ENCODE data around the gene PIK3R5.
"Not testable (repeated sequence)": the region's sequence is repeated elsewhere in the genome, so short reads cannot be mapped to it uniquely, and the experiment has no call there.

Gene PIK3R5

DNA sequence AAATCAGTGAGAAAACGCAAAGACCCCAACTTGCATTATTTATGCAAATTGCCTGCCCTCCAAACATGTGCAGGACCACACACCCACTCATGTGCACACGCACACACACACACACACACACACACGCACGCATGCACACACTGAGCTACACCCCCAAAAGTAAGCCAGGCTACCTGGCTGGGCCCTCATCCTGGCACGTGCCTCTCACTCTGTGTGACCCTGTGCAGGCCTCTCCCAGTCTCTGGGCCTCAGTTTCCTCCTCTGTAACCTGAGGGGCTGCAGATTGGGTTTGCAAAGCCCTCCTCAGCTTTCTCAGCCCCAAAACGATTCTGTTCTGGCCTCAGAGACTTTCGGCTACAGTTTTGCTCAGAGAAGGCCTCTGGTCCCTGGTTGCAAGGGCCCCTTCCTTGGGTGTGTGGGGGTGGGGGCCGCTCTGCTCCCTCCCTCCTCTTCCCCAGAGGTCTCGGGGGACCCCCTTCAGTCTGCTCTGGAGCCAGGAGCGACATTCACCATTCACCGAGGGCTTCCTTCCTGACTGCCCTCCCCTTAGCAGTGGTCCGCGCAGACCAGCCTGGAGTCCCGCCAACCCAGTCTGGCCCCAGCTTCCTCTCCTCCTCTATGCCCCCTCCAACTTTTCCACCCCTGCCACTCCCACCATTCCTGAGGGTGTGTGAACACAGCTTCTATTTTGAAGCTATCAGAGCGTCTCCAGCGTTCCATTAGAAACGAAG, 92.6 kb downstream of the PIK3R5 start:
- DNase-seq = no peak

DNA sequence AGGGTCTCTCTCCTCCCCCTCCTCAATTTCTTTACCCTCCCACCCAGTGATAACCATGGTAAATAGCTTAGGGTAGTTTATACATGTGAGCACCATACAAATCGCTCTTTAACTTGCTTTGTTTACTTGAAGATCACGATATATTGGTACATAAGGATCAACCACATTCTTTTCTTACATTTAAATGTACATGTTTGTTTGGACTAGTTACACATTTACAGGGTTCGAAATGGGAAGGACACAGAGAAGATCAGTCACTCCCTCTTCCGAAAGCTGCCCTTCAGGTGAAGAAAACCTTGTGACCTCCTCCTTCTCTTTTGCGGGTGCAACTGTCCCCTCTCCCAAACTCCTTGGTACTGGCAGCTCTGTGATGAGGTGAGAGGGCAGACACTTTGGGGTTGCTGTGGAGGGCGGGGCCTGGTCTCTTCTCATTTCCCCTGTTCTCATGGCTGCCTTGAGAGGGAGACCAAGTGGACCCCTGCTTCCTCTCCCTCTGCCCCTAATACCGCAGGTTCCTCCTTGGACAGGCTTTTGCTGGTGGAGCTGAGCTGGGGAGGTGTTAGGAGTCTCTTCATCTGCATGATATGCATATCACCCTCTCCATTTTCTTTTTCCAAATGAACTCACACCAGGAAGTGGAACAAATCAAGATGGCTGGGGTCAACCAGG, 93.3 kb downstream of the PIK3R5 start:
- DNase-seq = no peak

DNA sequence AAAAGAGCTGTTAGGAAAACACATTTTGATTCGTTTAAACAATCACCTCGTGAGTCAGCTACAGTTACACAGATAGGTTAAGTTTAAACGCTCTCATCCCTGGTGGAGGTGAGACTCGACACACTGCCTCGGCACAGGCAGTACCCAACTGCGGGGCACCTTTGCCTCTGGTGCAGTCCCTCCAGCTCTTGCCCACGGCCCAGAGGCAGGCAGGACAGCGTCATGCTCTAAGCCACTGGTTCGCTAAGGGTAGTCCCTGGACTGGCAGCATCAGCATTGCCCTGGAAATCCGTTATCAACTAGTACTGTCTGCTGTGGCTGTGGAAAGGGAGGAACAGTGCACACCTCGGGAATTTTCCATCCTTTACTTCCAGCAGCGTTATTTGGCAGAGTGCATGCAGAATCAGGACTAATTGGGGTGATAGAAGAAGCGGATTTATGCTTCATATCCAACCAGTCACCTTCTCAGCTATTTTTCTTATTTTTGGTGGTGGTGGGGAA, 94.4 kb downstream of the PIK3R5 start:
- DNase-seq = no peak

DNA sequence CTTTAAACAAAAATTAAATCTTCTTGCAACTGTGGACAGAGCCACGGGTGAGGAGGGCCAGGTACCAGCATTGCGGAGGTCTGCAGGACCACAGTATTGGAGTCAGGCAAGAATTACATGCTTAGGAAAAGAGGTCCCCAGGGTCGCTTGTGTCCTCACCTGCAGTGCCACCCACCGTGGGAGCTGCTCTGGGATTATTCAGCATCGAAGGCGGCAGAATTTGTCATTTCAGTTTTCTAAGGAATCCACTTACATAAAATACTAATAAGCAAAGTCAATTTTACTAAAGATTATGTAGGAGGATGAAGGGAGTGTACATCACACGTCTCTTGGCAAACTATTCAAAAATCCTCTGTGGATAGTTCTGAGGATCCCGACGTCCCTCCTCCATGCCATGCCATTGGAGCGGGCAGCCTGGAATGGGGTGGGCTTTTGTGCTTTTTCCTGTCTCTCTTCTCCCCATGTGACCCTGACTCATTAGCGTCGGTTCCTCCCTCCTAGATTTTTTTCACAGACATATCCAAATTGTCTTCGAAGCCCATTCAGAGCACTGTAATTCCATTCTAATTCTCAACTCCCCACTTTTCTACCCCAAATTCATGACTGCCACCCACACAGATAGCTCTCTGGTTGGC, 95.0 kb downstream of the PIK3R5 start:
- DNase-seq = no peak

DNA sequence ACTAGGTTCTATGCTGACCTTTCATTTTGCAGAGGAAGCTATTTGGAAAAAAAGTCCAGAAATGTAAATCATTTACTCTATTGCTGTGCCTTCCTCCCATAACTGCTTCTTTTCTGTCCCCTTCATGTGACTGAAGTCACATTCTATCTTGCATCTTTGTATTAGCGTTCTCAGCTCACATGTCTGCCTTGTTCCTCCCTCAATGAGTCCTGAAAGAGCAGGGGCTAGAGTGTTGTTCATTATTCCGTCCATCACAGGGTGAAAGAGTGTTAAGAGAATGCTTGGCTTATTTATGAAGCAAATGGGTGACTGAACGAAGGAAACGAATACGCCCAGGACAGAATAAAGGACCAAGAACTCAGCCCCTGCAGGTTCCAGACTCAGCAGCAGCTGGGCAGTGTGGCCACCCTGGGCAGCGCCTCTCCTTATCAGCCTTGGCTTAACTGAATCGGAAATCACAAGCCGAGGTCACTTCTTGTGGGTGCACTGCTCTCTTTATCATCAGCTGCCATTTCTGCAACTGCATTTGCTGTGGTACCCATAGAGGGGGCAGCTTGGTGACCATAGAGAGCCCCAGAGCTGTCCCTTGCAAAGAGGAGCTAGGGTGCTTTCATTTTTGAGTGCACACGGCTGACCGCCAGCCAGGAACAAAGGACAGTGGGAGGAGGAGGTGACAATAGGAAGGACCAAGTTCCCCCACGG, 96.2 kb downstream of the PIK3R5 start:
- DNase-seq = no peak

DNA sequence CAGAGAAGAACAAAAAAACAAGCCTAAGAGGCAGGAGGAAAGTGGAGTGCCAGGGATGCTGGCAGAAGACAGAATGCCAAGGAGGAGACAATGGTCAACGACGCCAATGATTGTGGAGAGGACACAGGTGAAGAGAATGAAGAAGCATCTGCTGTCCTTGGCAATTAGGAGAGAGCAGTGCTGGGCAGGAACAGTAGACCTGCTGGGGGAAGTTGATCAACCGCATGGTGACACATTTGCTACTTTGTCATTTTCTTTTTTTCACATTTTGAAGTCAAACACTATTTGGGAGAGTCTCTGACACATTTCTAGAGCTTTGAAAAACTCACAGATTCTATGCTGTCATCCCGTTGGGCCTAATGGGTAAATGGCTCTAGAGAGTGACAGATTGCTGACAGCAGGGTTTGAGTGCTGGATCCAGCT, 97.0 kb downstream of the PIK3R5 start:
- no peak for DNase-seq

DNA sequence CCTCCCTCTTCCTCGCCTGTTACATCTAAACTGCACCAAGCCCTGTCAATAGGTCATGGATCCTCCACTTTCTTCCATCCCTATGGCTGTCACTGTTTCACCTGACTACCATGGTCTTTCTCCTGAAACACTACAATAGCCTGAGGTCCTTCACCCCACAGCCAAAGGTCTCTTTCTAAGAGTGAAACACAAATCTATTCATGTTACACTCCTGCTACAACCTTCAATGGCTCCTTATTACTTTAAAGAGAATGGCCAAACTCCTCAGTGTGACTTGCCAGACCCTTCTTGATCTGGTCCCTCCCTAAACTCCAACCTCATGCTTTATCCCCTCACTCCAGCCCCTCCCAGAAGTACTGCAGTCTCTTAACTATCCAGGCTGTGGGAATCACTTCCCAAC, 97.4 kb downstream of the PIK3R5 start:
- no peak for DNase-seq

DNA sequence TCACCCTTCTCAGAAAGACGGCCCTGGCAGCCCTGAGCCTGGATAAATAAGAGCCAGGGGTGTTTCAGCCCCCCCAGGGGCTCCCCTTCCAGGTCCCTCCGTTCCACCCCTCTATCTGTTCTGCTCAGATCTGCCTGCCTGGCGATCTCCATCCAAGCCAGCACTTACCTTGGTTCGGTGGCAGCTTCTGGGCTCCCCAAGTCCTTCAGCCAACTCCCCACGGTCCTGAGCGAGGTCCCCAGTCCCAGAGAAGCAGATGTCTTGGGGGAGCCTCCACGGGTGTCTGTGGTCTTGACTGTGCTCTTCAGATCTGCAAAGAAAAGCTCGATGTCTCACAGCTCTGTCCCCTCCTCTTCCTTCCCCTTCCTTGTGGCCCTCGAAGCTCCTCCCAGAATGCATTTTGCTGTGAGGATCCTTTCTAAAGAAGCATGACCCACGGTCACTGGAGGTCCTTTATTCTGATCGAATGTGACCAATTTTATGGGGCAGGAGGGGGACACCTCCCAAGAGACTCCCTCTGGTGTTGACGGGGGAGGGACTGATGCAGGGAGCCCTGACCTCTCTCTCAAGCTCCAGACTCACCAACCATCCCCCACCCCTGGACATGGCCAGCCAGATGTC, 98.0 kb downstream of the PIK3R5 start, which contains the start of gene PIK3R6:
Gene PIK3R6, minus strand, starts transcription at position 314 of the 621 bp plus-strand sequence. CDS start 17,880 bp downstream, outside the sequence.
- no peak for DNase-seq

DNA sequence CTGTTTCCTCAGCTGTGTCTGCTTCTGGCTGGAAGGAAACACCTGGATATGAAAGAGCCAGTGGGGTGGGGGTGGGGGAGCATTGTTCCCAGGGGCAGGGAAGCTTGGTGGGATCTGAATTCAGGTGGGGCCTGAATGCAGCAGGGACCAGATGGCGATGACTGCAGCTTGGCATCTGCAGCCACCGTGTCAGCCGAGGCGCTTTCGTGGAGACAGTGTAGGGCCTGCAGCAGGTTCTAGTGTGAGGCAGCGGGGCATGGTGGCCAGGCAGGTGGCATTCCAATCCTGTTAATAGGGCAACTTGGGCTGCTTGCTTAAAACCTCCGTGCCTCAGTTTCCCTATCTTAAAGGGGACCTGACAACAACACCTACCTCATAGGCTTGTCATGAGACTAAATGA, 99.7 kb downstream of the PIK3R5 start:
- no peak for DNase-seq

DNA sequence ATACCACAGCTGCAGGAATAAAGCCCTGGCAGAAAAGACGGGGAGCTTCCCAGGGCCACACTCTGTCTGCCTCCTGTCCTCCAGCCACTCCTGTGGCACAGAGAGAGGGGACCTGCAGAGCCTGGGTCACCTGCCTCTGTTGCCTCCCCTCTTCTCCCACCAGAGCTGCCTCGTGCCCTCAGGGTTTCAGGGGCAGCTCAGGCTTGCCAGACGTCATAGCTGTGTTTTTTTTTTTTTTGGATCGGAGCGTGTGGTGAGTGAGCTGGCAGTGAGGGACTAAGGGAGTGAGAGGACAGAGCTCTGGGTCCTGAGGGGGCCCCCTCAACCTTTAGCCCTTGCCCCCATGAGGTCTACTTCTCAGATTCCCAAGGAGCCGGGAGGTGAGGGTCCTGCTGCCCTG, 100.1 kb downstream of the PIK3R5 start:
- no peak for DNase-seq

DNA sequence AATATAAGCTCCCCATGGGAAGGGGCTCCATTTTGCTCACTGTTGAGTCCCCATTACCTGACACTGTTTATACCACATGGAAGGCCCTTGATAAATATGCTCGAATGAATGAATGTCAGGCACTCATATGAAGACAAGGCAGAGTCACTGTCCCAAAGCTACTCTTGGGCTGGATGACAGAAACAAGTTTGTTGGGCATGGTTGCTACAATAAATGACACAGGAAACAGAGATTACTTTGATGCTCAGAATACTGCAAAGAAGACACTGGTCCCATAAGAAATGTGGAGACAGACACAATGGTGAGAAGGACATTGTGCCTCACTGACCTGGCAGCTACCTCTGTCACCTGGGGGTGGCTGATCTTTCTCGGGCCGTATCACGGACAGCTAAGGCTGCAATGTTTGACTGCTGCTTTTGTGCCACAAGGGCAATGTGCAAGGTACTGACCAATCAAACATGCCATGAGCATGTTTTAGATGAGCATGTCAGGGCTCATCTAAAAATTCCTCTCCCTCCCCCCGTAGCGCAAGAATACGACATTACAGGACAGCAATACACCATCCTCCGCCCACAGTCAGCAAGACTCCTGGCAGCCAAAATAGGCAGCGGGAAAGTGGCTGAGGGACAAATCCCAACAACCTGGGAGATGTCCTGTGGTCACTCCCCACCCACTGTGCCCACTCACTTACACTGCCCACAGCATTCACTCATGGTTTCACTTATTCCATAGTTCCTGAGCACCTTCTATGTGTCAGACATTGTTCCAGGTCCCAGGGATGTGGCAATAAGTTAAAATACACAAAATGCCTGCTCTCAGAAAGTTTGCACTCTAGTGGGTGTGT, 103.1 kb downstream of the PIK3R5 start:
- DNase-seq = no peak

DNA sequence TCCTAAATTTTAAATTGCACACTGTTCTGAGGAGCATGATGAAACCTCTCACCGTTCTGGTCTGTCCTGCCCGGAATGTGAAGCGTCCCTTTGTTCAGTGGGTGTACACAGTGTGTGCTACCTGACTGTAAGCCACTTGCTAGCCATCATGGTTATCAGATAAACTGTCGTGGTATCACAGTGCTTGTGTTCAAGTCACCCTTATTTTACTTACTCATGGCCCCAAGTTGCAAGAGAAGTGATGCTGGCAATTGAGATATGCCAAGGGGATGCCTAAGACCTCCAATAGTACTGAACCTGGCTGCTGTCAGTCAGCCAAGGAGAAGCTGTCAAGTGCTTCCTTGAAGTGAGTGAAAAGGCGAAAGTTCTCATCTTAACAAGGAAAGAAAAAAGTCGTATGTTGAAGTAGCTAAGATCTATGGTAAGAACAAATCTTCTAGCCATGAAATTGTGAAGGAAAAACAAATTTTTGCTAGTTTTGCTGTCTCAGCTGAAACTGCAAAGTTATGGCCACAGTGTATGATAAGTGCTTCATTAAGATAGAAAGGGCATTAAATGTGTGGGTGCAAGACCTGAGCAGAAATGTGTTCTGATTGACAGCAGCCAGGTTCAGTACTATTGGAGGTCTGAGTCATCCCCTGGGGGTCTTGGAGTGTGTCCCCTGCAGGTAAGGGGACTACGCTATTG, 103.9 kb downstream of the PIK3R5 start:
- DNase-seq = no peak

DNA sequence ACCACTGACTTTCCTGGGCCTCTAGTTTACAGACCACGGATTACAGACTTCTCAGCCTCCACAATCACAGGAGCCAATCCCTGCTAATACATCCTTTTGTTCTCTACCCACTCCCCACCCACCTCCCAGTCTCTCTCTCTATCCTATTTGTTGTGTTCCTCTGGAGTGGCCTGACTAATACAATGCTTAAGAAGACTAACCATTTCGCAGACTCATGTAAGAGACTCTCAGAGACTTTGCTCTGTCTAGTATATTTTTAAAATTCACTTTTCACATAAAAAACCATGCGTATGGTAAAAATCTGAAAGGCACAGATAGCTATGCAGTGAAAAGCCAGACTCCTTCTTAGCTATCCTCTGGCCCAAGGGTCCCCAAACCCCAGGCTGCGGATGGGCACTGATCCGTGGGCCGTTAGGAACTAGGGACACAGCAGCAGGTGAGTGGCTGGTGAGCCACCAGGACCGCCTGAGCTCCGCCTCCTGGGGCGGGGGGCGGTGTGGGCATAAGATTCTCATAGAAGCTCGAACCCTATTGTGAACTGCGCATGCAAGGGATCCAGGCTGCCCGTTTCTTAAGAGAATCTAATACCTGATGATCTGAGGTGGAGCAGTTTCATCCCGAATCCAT, 105.6 kb downstream of the PIK3R5 start:
- DNase-seq = no peak

DNA sequence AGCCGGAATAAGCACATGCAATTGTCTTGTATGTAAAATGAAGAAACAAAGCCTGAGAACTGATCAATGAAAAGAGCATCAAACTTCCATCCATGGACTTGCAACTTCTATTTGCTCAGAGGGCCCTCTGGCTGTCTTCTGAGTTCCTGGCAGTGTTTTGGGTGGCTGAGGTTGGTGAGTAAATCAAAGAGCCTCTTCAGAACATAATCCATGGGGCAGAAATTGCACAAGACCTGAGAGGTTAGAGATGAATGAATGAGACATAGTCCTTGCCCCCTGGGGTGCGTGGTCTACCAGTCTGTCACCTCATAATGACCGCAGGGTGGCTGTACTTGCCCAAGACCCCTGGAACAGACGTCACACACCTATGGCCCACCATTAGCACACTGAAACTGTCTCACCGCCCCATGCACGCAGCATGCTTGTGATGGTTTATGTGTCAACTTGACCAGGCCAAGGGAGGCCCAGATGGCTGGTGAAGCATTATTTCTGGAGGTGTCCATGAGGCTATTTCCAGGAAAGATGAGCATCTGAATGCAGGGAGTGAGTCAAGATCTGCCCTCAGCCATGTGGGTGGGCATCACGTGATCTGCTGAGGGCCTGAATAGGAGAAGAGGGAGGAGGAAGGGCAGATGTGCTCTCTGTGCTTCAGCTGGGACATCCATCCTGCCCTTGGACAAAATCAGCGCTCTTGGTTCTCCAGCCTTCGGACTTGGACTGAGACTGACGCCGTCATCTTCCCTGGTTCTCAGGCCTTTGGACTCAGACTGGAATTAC, 106.3 kb downstream of the PIK3R5 start:
- DNase-seq = no peak

DNA sequence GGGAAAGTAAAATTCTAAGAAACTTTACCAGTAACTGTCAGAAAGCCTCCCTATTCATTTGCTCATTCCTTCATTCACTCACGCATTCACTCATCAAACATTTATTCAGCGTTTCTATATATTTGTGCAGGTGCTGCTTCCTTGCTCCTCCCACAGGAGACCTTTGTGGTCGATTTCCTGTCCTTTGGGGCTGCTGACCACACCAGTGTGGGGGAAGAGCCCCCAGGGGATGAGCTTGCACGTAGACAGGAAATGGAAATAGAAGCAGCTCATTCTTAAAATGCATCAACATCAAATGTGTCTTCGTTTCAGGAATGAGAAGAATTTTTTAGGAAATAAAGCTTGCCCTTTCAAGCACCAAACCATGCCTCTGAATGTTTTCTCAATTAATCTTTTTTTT, 107.6 kb downstream of the PIK3R5 start:
- DNase-seq = no peak

DNA sequence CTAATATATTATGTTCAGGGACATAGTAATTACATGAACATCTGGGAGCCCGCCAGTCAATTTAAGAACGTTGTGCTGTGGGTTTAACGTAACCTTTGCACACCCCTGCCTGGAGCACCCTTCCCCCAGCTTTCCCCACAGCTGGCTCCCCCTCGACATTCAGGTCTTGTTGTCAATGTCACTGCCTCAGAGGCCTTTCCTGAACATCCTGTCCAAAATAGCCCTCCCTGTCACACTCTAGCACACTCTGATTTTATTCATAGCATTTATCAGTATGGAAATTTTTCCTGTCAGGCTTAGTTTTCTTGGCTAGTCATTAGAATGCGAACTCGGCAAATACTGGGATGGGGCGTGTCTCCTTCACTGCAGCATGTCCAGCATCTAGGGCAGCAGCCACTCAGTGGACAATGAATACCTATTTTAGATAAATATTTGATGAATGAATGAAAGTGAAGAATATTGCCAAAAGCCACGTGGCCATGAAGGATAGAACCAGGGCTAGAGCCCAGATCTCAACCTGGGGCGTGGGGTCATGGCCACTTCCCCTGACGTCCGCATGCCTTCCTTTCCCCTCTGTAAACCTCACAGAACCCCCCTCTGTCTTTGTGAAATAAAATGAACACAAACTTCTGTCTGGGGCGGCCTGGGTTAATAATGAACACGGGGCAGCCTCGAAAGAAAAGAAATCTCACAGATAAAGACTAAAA, 108.5 kb downstream of the PIK3R5 start:
- no peak for DNase-seq

DNA sequence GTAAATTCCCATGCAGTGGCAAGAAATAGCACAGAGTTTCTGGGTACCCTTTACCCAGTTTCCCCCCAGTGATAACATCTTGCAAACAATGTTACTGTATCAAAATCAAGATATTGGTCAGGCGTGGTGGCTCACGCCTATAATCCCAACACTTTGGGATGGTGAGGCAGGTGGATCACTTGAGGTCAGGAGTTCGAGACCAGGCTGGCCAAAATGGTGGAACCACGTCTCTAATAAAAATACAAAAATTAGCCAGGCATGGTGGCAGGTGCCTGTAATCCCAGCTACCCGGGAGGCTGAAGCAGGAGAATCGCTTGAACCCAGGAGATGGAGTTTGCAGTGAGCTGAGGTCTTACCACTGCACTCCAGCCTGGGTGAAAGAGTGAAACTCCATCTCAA, 109.3 kb downstream of the PIK3R5 start:
- DNase-seq = not testable (repeated sequence)

DNA sequence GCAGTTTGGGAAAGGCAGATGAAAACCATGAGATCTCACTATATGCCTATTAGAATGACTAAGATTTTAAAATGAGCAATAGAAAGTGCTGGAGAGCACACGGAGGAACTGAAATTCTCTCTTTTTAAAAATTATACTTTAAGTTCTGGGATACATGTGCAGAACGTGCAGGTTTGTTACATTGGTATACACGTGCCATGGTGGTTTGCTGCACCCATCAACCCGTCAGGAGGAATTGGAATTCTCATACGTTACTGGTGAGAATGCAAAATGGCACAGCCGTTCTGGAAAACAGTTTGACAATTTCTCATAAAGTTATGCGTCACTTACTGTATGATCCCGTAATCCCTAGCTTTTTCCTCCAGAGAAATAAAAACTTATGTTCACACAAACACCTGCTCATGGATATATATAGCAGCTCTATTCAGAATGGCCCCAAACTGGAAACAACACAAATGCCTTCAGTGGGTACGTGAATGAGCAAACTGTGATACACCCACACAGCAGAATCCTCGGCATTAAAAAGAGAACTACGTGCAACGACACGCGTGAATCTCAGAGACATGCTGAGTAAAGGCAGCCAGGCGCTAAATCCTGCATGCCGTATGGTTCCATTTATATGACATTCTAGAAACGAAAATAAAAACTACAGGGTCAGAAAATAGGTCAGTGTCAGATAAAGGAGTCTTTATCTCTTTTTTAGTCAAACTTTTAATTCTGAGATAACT, 109.9 kb downstream of the PIK3R5 start:
- DNase-seq = no peak
